HG03060 (cell line): ENCODE measurements around the gene NAA80.

ENCODE experiments used
- ATAC-seq: cut with Tn5 transposase; IDR thresholded peaks from one replicate; pipeline ENCODE4 v1.9.1; 2021; ENCODE audit warnings: low read depth, moderate number of reproducible peaks; ENCODE audit not compliant: unreplicated experiment

NAA80 gene

GRCh38 chr3:50260942-50261441 lies 38.2 kb downstream of the NAA80 start:
- no peak for ATAC-seq

- no peak for ATAC-seq
These were observed 38.9 kb downstream of the NAA80 start for GRCh38 chr3:50260027-50260941.

- ATAC-seq = no peak
These were observed 39.7 kb downstream of the NAA80 start for GRCh38 chr3:50259432-50260026.

GRCh38 chr3:50258979-50259378 lies 40.2 kb downstream of the NAA80 start:
- no peak for ATAC-seq

GRCh38 chr3:50258029-50258680 lies 41.0 kb downstream of the NAA80 start:
- ATAC-seq = no peak

GRCh38 chr3:50256978-50257890 lies 42.0 kb downstream of the NAA80 start:
- no peak for ATAC-seq

GRCh38 chr3:50255251-50255615 lies 44.0 kb downstream of the NAA80 start:
- no peak for ATAC-seq

- ATAC-seq = no peak
These were observed 44.5 kb downstream of the NAA80 start for GRCh38 chr3:50254577-50255250.

- ATAC-seq = no peak
These were observed 48.0 kb downstream of the NAA80 start for GRCh38 chr3:50251220-50251619.

- ATAC-seq = no peak
These were observed 48.7 kb downstream of the NAA80 start for GRCh38 chr3:50250514-50250913.

GRCh38 chr3:50249457-50249856 lies 49.7 kb downstream of the NAA80 start:
- no peak for ATAC-seq

GRCh38 chr3:50248387-50248786 lies 50.8 kb downstream of the NAA80 start:
- no peak for ATAC-seq

GRCh38 chr3:50246517-50246954 lies 52.7 kb downstream of the NAA80 start:
- ATAC-seq = no peak
